GM23248 (cell line): ENCODE results near the gene RNF227. TPM values are rescaled to one million over a fixed set of nuclear protein-coding genes. Genes with fewer than 3 reads are reported as not detected.

ENCODE experiments used
- DNase-seq: peaks from one replicate; pipeline ENCODE4 v3.0.0-alpha.2; 2015
- H2AFZ ChIP-seq: fragments of 200-600 bp; sonication (generic); 2 replicates; pipeline ENCODE4 v1.6.1; 2016; ENCODE audit warnings: antibody characterized with exemption
- H3F3A ChIP-seq: fragments of 200-600 bp; sonication (generic); 2 replicates; pipeline ENCODE4 v1.6.1; 2016; ENCODE audit warnings: mild to moderate bottlenecking, antibody characterized with exemption, mixed run types; ENCODE audit not compliant: insufficient read depth
- H3K27ac ChIP-seq: fragments of 200-600 bp; sonication (generic); 2 replicates; pipeline ENCODE4 v1.5.1; 2016; ENCODE audit warnings: mild to moderate bottlenecking
- H3K27me3 ChIP-seq: fragments of 200-600 bp; sonication (generic); replicated peaks from 2 replicates; pipeline ENCODE4 v1.6.1; 2016; ENCODE audit warnings: mild to moderate bottlenecking; ENCODE audit not compliant: insufficient read depth
- H3K36me3 ChIP-seq: fragments of 200-600 bp; sonication (generic); 2 replicates; pipeline ENCODE4 v1.6.1; 2016; ENCODE audit warnings: low read depth, mild to moderate bottlenecking
- H3K4me1 ChIP-seq: fragments of 200-600 bp; sonication (generic); 2 replicates; pipeline ENCODE4 v1.6.1; 2016; ENCODE audit warnings: mild to moderate bottlenecking; ENCODE audit not compliant: insufficient read depth
- H3K4me2 ChIP-seq: fragments of 200-600 bp; sonication (generic); one replicate; pipeline ENCODE4 v1.6.1; 2016; ENCODE audit warnings: mild to moderate bottlenecking; ENCODE audit not compliant: unreplicated experiment
- H3K4me3 ChIP-seq: fragments of 200-600 bp; sonication (generic); 2 replicates; pipeline ENCODE4 v1.5.1; 2016; ENCODE audit warnings: mild to moderate bottlenecking
- H3K79me2 ChIP-seq: fragments of 200-600 bp; sonication (generic); 2 replicates; pipeline ENCODE4 v1.6.1; 2016; ENCODE audit warnings: mild to moderate bottlenecking; ENCODE audit not compliant: insufficient read depth
- H3K9ac ChIP-seq: fragments of 200-600 bp; sonication (generic); 2 replicates; pipeline ENCODE4 v1.6.1; 2016; ENCODE audit warnings: mild to moderate bottlenecking
- H3K9me2 ChIP-seq: fragments of 200-600 bp; sonication (generic); 2 replicates; pipeline ENCODE4 v1.6.1; 2016; ENCODE audit warnings: mixed run types, mild to moderate bottlenecking, moderate library complexity; ENCODE audit not compliant: insufficient read depth
- H3K9me3 ChIP-seq: fragments of 200-600 bp; sonication (generic); one replicate; pipeline ENCODE4 v1.6.1; 2017; ENCODE audit warnings: low read depth
- H4K20me1 ChIP-seq: fragments of 200-600 bp; sonication (generic); 2 replicates; pipeline ENCODE4 v1.6.0; 2016; ENCODE audit not compliant: insufficient read depth
- EZH2 ChIP-seq: fragments of 200-600 bp; sonication (generic); IDR thresholded peaks from 2 replicates; pipeline ENCODE4 v1.6.1; 2018; ENCODE audit warnings: antibody characterized with exemption, mild to moderate bottlenecking; ENCODE audit not compliant: insufficient read depth, poor library complexity, severe bottlenecking
- EZH2phosphoT487 ChIP-seq: fragments of 200-600 bp; sonication (generic); IDR thresholded peaks from 2 replicates; pipeline ENCODE4 v1.6.1; 2018; ENCODE audit warnings: antibody characterized with exemption, moderate library complexity, mild to moderate bottlenecking, low read depth; ENCODE audit not compliant: insufficient read depth
- WGBS, 2 experiments: methylation state at CpG; one replicate each; pipeline ENCODE4 v1.1.6; 2015 to 2017; ENCODE audit warnings: low lambda C conversion rate in 2 of 2, low coverage in 1 of 2; ENCODE audit errors: missing lambda C conversion rate in 2 of 2; 5-methylcytosine and 5-hydroxymethylcytosine counted together
- in situ Hi-C: fragments of 300-500 bp; cut with MboI; formaldehyde crosslinking; loops from 2 replicates; pipeline ENCODE4 v1.15.0; 2020
- polyA plus RNA-seq: library from polyadenylated mRNA; unstranded; fragments of >200 nt; fragmentation: Nextera tagmentation; extraction: Ambion mirVana; gene quantifications from 2 replicates; pipeline ENCODE4 v1.2.1, GENCODE V29; 2016
- total RNA-seq: library from RNA; depleted of rRNA; stranded (reverse); fragments of >200 nt; shearing (Covaris generic); gene quantifications from 2 replicates; pipeline ENCODE4 v1.2.3, GENCODE V29; 2014

RNF227 gene
- total and polyA plus RNA-seq, 2 experiments from 2014 or later = 3.1 to 15.3 TPM

GRCh38 chr17:7894866-7895265, 21.2 kb downstream of the RNF227 start:
- Histone ChIP-seq H3K9me2 (no peaks in the 10 kb centered on the region), H3K9me3 (no peaks in the 10 kb centered on the region), H3K4me1 (no peaks in the 10 kb centered on the region; the same call in 1 of the 2 replicates), H3K27me3 (no peaks in the 10 kb centered on the region), H3K36me3 (peaks cover 21% of the 10 kb centered on the region), H3K4me2 (no peak overlapping the region), H3K4me3 (no peak overlapping the region), H3K79me2 (peaks cover 12% of the 10 kb centered on the region), H3K27ac (no peak overlapping the region), H3K9ac (no peak overlapping the region), H2AFZ (no peak overlapping the region), H4K20me1 (no peaks in the 10 kb centered on the region), H3F3A (no peaks in the 10 kb centered on the region)
- no peak for DNase-seq
- no peak for TF ChIP-seq EZH2
- no peak for TF ChIP-seq EZH2phosphoT487
- WGBS, 2 experiments = 88 to 90% methylated on average over 4 to 8 of the region's 8 CpGs
- in situ Hi-C loops = no loop called here

- H3K9ac ChIP-seq = no peak overlapping the region
- no peaks in the 10 kb centered on the region for H4K20me1 ChIP-seq
- H3K27me3 ChIP-seq = no peaks in the 10 kb centered on the region
- peaks cover 6% of the 10 kb centered on the region for H3K4me1 ChIP-seq
- no peak for DNase-seq
- H3K4me2 ChIP-seq = no peak overlapping the region
- no peak overlapping the region for H3K4me3 ChIP-seq
- 0 out of 2 replicates have a peak, but pooled peaks cover 6% of the 10 kb centered on the region for H3F3A ChIP-seq
- in situ Hi-C loops = no loop called here
- WGBS, 2 experiments = 93 to 95% methylated on average over 8 to 9 of the region's 9 CpGs
- H3K9me3 ChIP-seq = no peaks in the 10 kb centered on the region
- H3K27ac ChIP-seq = no peak overlapping the region
- H3K9me2 ChIP-seq = no peaks in the 10 kb centered on the region
- TF ChIP-seq EZH2phosphoT487 (no peak), EZH2 (no peak)
- H2AFZ ChIP-seq = no peak overlapping the region
- H3K36me3 ChIP-seq = peaks cover 15% of the 10 kb centered on the region
- peaks cover 18% of the 10 kb centered on the region for H3K79me2 ChIP-seq
Observed at GRCh38 chr17:7894226-7894625, 21.9 kb downstream of the RNF227 start.

- Histone ChIP-seq H3K36me3 (peaks cover 14% of the 10 kb centered on the region), H3K27ac (no peak overlapping the region), H2AFZ (no peak overlapping the region), H3K9me3 (no peaks in the 10 kb centered on the region), H3F3A (peaks cover 12% of the 10 kb centered on the region), H3K4me1 (peaks cover 15% of the 10 kb centered on the region), H3K9ac (no peak overlapping the region), H3K4me3 (no peak overlapping the region), H3K9me2 (no peaks in the 10 kb centered on the region), H3K79me2 (peaks cover 27% of the 10 kb centered on the region), H3K27me3 (no peaks in the 10 kb centered on the region), H3K4me2 (no peak overlapping the region), H4K20me1 (no peaks in the 10 kb centered on the region)
- TF ChIP-seq EZH2phosphoT487 (no peak), EZH2 (no peak)
- DNase-seq = no peak
- WGBS, 2 experiments = 94 to 97% methylated on average over 11 to 15 of the region's 15 CpGs
- in situ Hi-C loops = no loop called here
Observed at GRCh38 chr17:7893187-7893880, 22.8 kb downstream of the RNF227 start.

- TF ChIP-seq EZH2 (no peak), EZH2phosphoT487 (no peak)
- Histone ChIP-seq H3F3A (peaks cover 32% of the 10 kb centered on the region), H4K20me1 (no peaks in the 10 kb centered on the region), H2AFZ (no peak overlapping the region), H3K4me3 (peak overlapping the region; percentile 90), H3K9ac (peak overlapping the region; percentile 71), H3K27me3 (no peaks in the 10 kb centered on the region), H3K9me2 (no peaks in the 10 kb centered on the region), H3K79me2 (peaks cover 32% of the 10 kb centered on the region), H3K4me2 (peak overlapping the region; percentile 86), H3K27ac (peak overlapping the region; percentile 90), H3K9me3 (no peaks in the 10 kb centered on the region), H3K36me3 (peaks cover 9% of the 10 kb centered on the region; the same call in 1 of the 2 replicates), H3K4me1 (peaks cover 32% of the 10 kb centered on the region)
- in situ Hi-C loops = no loop called here
- peak; percentile 96 for DNase-seq
- 41 to 42% methylated on average over 11 of the region's 11 CpGs for WGBS, 2 experiments
Observed at GRCh38 chr17:7889166-7889955, 26.7 kb downstream of the RNF227 start.
